Heart right ventricle (tissue), 16 donors: ENCODE data around the gene ECHS1. TPM values are rescaled to one million over a fixed set of nuclear protein-coding genes. Genes with fewer than 3 reads are reported as not detected.

Experiments used
- ATAC-seq, 8 donors: fragments of 200-7000 bp; cut with Tn5 transposase; one replicate each; pipeline ENCODE4 v1.9.1; 2020; ENCODE audit warnings: mild to moderate bottlenecking in 8 of 8, moderate library complexity in 8 of 8, moderate number of reproducible peaks in 1 of 8
- DNase-seq, 2 donors: peaks; one replicate each; pipeline ENCODE4 v3.0.0-alpha.2; 2020
- H3K27ac ChIP-seq, 10 donors: fragments of 200-600 bp; sonication (generic) in 2 of 10; one replicate each; pipeline versions ENCODE4 v1.5.0 to v1.8.0; 2020 to 2022; ENCODE audit warnings: mild to moderate bottlenecking in 3 of 10
- H3K27me3 ChIP-seq, 7 donors: fragments of 200-600 bp; one replicate each; pipeline ENCODE4 v1.8.0; 2021 to 2022; ENCODE audit warnings: mild to moderate bottlenecking in 2 of 7
- H3K36me3 ChIP-seq, 9 donors: fragments of 200-600 bp; sonication (generic) in 1 of 9; one replicate each; pipeline versions ENCODE4 v1.5.0 to v1.8.0; 2020 to 2022; ENCODE audit warnings: mild to moderate bottlenecking in 2 of 9
- H3K4me1 ChIP-seq, 9 donors: fragments of 200-600 bp; sonication (generic) in 1 of 9; one replicate each; pipeline versions ENCODE4 v1.5.0 to v1.8.0; 2020 to 2022; ENCODE audit warnings: mild to moderate bottlenecking in 4 of 9
- H3K4me3 ChIP-seq, 10 donors: fragments of 200-600 bp; sonication (generic) in 2 of 10; one replicate each; pipeline versions ENCODE4 v1.5.0 to v1.8.0; 2020 to 2022; ENCODE audit warnings: mild to moderate bottlenecking in 7 of 10, moderate library complexity in 2 of 10
- H3K9me3 ChIP-seq, 11 donors: fragments of 200-600 bp in 10 of 11; sonication (generic) in 2 of 11; one replicate each; pipeline versions ENCODE4 v1.5.0 to v1.8.0; 2013 to 2022; ENCODE audit warnings: mild to moderate bottlenecking in 2 of 11, control low read depth in 1 of 11, moderate library complexity in 1 of 11
- WGBS, 2 donors: extraction: QIAGEN DNeasy Blood & Tissue Kit; methylation state at CpG; one replicate each; pipeline ENCODE4 v1.1.7; 2013; ENCODE audit warnings: inconsistent platforms in 1 of 2; 5-methylcytosine and 5-hydroxymethylcytosine counted together
- intact Hi-C, 10 donors: fragments of 100-400 bp; cut with DNase I; formaldehyde crosslinking; loops; one replicate each; pipeline versions ENCODE4 v1.11.1 to v1.14.2; 2022
- polyA plus RNA-seq, 2 donors: library from polyadenylated mRNA; stranded (reverse); fragments of 200-250 nt; gene quantifications; one replicate each; pipeline ENCODE4 v1.2.3, GENCODE V29; 2013
- total RNA-seq, 10 donors: library from RNA; stranded (reverse); fragmentation: NEBNext Ultra II Directional in 3 of 10; extraction: Animal tissue kit (Norgen Biotek cat#: 25700) in 3 of 10; gene quantifications; one replicate each; pipeline versions ENCODE4 v1.2.1 to v1.2.4, GENCODE V29; 2021 to 2023
- TF ChIP-seq, protein P1 (sequence below), 9 donors: fragments of 200-600 bp; sonication (generic) in 2 of 9; IDR thresholded peaks; one replicate each; pipeline versions ENCODE4 v1.5.0 to v1.8.0; 2021 to 2022; ENCODE audit warnings: antibody characterized with exemption in 9 of 9, mild to moderate bottlenecking in 5 of 9, moderate library complexity in 1 of 9
- donor health status: Arrhythmogenic right ventricular cardiomyopathy.
- donor health status: ischemic (EF 13 %, LVEDD 7.1; RV severe dilation, severe dysfunction).
- donor health status: healthy with polysubstance abuse.
- donor health status: DM: no; HTN: yes; CAD: no.
- donor health status: DM: no; HTN: no; CAD: no.
- donor health status: ischemic (EF 25% LVEDD 6.9; RV normal size, moderate dysfunction).
- donor health status: ischemic (EF 25% LVEDD 5.7; RV mildly dilated, moderate dysfunction).
- donor health status: healthy.
- donor health status: DM: yes; HTN: yes; CAD: no.
- donor health status: Ischemic cardiomyopathy.
- donor health status: ischemic (EF 35%, LVEDD 5.7; RV mildly dilated, moderate dysfunction).
- donor health status: nonischemic (EF 11% LVEDD 7.7; RV severe dilation, severe dysfunction).
- donor health status: DM: yes; HTN: yes; CAD: no.
- donor health status: PGD.
- donor health status: ischemic (EF 29% LVEDD 5.4; RV normal size, mild dysfunction).
- donor health status: nonischemic (EF 23%, LVEDD 6.1; RV moderate dilation, normal function).

Gene ECHS1
- total and polyA plus RNA-seq, 12 donors, result 117 to 275 (median 213) TPM

GRCh38 chr10:133358162-133358924 is 14.8 kb downstream of the ECHS1 start:
- H3K9me3 ChIP-seq, result peaks cover 0 to 6% (median 0%) of the 10 kb centered on the region in 11 donors
- peak; percentile 1 to 52 (median 42) for ATAC-seq
- H3K4me1 ChIP-seq, result peaks cover 4 to 27% (median 15%) of the 10 kb centered on the region in 9 donors
- H3K27me3 ChIP-seq, result no peaks in the 10 kb centered on the region
- H3K27ac ChIP-seq, result peak overlapping the region in 7 of 10 donors; percentile 39 to 86 (median 47)
- 76 to 90% methylated on average over 30 to 41 of the region's 41 CpGs for WGBS, 2 donors
- TF ChIP-seq, protein P1, sequence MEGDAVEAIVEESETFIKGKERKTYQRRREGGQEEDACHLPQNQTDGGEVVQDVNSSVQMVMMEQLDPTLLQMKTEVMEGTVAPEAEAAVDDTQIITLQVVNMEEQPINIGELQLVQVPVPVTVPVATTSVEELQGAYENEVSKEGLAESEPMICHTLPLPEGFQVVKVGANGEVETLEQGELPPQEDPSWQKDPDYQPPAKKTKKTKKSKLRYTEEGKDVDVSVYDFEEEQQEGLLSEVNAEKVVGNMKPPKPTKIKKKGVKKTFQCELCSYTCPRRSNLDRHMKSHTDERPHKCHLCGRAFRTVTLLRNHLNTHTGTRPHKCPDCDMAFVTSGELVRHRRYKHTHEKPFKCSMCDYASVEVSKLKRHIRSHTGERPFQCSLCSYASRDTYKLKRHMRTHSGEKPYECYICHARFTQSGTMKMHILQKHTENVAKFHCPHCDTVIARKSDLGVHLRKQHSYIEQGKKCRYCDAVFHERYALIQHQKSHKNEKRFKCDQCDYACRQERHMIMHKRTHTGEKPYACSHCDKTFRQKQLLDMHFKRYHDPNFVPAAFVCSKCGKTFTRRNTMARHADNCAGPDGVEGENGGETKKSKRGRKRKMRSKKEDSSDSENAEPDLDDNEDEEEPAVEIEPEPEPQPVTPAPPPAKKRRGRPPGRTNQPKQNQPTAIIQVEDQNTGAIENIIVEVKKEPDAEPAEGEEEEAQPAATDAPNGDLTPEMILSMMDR (IDR thresholded peaks at IDR 0.05), result no peak
- H3K4me3 ChIP-seq, result peak overlapping the region in 2 of 10 donors; percentile 66 to 68
- peaks cover 0 to 21% (median 0%) of the 10 kb centered on the region in 9 donors for H3K36me3 ChIP-seq
- intact Hi-C loops, result no loop called here
- peak in 1 of 2 donors; percentile 60 for DNase-seq

DNA sequence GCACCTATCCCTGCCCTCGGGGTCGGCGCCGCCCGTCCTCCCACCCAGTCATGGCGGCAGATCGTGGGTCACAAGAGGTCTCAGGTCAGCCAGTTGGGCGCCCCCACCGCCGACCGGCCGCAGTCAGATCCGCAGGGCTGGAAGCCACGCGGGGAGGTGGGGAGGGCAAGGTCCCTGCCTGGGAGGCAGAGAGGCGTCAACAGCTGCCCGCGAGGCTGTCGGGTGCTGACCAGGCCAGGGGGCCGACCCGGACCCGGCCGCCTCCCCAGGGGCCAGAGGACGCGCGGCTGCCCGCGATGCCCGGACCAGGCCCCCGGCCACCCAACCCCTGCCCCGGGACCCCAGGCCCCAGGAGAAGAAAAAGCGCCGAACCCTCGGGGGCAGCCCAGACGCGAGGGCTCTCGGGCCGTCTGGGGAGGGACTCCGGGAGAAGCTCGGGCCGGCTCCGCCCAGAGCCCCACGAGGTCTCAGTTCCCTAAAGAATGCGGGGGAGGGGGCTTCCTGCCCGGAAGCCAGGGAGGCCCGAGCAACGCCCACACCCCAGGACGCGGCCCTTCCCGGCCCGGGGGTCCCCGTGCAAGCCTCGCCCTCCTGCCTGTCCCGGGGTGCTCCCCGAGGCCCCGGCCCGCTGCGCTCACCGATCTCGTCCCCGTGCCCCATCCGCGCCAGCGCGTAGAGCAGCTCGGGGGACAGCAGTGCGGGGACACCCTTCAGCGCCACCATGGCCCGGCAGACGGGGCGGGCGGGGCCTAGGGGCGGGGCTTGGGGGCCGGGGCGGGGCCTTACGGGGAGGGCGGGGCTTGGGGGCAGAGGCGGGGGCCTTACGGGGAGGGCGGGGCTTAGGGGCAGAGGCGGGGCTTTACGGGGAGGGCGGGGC is 15.6 kb downstream of the ECHS1 start, which contains the start of gene FUOM:
TSS of gene FUOM (minus strand) at position 735 of the 877 bp plus-strand sequence. CDS start at position 723, 12 bp downstream.
- WGBS, 2 donors, result 2% methylated on average over 70 to 80 of the region's 83 CpGs
- peaks cover 0 to 13% (median 0%) of the 10 kb centered on the region in 9 donors for H3K36me3 ChIP-seq
- TF ChIP-seq, protein P1 (IDR thresholded peaks at IDR 0.05), result no peak
- ATAC-seq, result peak; percentile 58 to 87 (median 80)
- peaks cover 0 to 6% (median 0%) of the 10 kb centered on the region in 11 donors for H3K9me3 ChIP-seq
- H3K27me3 ChIP-seq, result no peaks in the 10 kb centered on the region
- peak within 1 kb of the TSS; percentile 49 to 68 (median 64) for H3K4me3 ChIP-seq
- peak within 1 kb of the TSS in 9 of 10 donors; percentile 63 to 86 (median 73) for H3K27ac ChIP-seq
- peak; percentile 64 to 66 for DNase-seq
- peaks cover 4 to 27% (median 15%) of the 10 kb centered on the region in 9 donors for H3K4me1 ChIP-seq
- intact Hi-C loops, result no loop called here

GRCh38 chr10:133356549-133357284 is 16.4 kb downstream of the ECHS1 start:
- H3K9me3 ChIP-seq, result peaks cover 0 to 6% (median 0%) of the 10 kb centered on the region in 11 donors
- peak overlapping the region in 8 of 10 donors; percentile 63 to 86 (median 74) for H3K27ac ChIP-seq
- peaks cover 0 to 5% (median 0%) of the 10 kb centered on the region in 9 donors for H3K36me3 ChIP-seq
- ATAC-seq (peak in 2 of 8 donors; percentile 1 to 3), DNase-seq (no peak)
- intact Hi-C loops, result no loop called here
- TF ChIP-seq, protein P1 (IDR thresholded peaks at IDR 0.05), result no peak
- 50 to 51% methylated on average over 27 of the region's 27 CpGs for WGBS, 2 donors
- H3K4me1 ChIP-seq, result peaks cover 4 to 27% (median 15%) of the 10 kb centered on the region in 9 donors
- H3K27me3 ChIP-seq, result no peaks in the 10 kb centered on the region
- peak overlapping the region; percentile 49 to 68 (median 64) for H3K4me3 ChIP-seq
